ENCODE measurements around the gene PAX5.

Gene PAX5

DNA sequence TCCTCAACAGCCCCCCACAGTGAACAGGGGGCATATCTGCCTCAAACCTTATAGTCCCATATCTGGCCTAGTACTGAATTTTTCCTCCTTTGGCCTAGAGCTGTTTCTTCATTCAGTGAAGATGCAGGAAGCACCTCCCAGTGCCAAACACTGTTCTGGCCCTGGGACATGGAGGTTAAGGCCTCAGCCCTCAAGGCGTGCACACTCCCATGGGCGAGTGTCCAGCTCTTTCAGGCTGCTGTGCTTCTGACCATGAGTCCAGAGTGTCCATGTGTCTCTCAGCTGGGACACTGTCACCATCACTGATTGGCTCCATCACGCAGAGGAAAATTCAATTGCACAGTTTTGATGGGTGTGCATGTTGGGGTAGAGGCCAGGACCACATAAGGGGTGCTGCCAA, 151.5 kb downstream of the PAX5 start:
- H3K9ac ChIP-seq (ENCODE audit: low read depth, low read length) = no peak overlapping the region
- ATAC-seq (ENCODE audit: insufficient read depth, low read depth) (no peak), DNase-seq (no peak)
- H3K4me2 ChIP-seq (ENCODE audit: insufficient read depth, low read length) = no peak overlapping the region
- H3K4me1 ChIP-seq (ENCODE audit: insufficient read depth, low read length) = no peaks in the 10 kb centered on the region
- H3K27me3 ChIP-seq (ENCODE audit: insufficient read depth, low read length, poor library complexity) = peaks cover 7% of the 10 kb centered on the region
- H2AFZ ChIP-seq (ENCODE audit: low read depth, low read length) = no peak overlapping the region
- no peak for TF ChIP-seq EZH2 (IDR thresholded peaks at IDR 0.05; ENCODE audit: borderline replicate concordance, low read depth, low read length, severe bottlenecking)
- TF ChIP-seq, protein P1, sequence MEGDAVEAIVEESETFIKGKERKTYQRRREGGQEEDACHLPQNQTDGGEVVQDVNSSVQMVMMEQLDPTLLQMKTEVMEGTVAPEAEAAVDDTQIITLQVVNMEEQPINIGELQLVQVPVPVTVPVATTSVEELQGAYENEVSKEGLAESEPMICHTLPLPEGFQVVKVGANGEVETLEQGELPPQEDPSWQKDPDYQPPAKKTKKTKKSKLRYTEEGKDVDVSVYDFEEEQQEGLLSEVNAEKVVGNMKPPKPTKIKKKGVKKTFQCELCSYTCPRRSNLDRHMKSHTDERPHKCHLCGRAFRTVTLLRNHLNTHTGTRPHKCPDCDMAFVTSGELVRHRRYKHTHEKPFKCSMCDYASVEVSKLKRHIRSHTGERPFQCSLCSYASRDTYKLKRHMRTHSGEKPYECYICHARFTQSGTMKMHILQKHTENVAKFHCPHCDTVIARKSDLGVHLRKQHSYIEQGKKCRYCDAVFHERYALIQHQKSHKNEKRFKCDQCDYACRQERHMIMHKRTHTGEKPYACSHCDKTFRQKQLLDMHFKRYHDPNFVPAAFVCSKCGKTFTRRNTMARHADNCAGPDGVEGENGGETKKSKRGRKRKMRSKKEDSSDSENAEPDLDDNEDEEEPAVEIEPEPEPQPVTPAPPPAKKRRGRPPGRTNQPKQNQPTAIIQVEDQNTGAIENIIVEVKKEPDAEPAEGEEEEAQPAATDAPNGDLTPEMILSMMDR (IDR thresholded peaks at IDR 0.05; ENCODE audit: borderline replicate concordance, extremely low read depth, low read length, poor library complexity, severe bottlenecking) = no peak
- H3K4me3 ChIP-seq (ENCODE audit: low read depth in 1 of 2, low read length in 2 of 2) = no peak overlapping the region
- H4K20me1 ChIP-seq (ENCODE audit: insufficient read depth, low read length) = no peaks in the 10 kb centered on the region
- H3K9me3 ChIP-seq (ENCODE audit: insufficient read depth, low read length, severe bottlenecking) = no peaks in the 10 kb centered on the region
- H3K36me3 ChIP-seq (ENCODE audit: insufficient read depth, low read length) = no peaks in the 10 kb centered on the region
- H3K79me2 ChIP-seq (ENCODE audit: insufficient read depth, low read length) = no peaks in the 10 kb centered on the region
- no peak overlapping the region for H3K27ac ChIP-seq (ENCODE audit: low read length)

DNA sequence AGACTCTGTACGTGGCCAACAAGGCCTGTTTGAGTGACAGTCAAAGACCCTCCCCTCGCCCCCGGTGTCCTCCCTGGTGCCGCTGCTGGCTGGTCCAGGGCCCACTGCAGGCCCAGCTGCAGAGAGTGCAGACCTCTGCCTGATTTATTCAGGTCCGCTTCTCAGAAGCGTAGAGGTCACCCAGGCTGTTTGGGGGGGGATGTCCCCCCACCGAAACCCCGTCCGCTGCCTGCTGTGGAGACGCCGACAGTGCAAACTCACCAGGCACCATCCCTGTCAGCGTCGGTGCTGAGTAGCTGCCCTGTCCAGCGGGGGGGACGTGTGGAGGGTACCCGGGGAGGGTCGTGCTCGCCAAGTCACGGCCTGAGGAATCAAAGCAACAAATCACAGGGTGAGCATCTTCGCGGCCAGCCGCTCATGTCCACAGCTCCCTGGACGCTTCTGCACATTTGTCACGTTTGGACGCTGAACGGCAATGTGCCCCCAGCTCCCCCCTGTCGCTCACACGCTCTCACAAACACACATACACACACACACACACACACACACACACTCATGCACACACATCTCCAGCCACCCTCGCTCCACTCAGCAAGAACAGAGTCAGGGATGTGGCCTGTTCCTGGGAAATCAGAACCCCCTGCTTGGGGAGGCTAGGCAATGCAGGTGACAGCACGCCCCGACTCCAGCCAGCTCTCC, 152.2 kb downstream of the PAX5 start:
- Histone ChIP-seq H3K4me3 (ENCODE audit: low read depth in 1 of 2, low read length in 2 of 2) (no peak overlapping the region), H4K20me1 (ENCODE audit: insufficient read depth, low read length) (no peaks in the 10 kb centered on the region), H3K36me3 (ENCODE audit: insufficient read depth, low read length) (no peaks in the 10 kb centered on the region), H3K4me1 (ENCODE audit: insufficient read depth, low read length) (no peaks in the 10 kb centered on the region), H3K4me2 (ENCODE audit: insufficient read depth, low read length) (no peak overlapping the region), H2AFZ (ENCODE audit: low read depth, low read length) (no peak overlapping the region), H3K27me3 (ENCODE audit: insufficient read depth, low read length, poor library complexity) (peaks cover 7% of the 10 kb centered on the region), H3K27ac (ENCODE audit: low read length) (no peak overlapping the region), H3K79me2 (ENCODE audit: insufficient read depth, low read length) (no peaks in the 10 kb centered on the region), H3K9ac (ENCODE audit: low read depth, low read length) (no peak overlapping the region), H3K9me3 (ENCODE audit: insufficient read depth, low read length, severe bottlenecking) (no peaks in the 10 kb centered on the region)
- no peak for TF ChIP-seq EZH2 (IDR thresholded peaks at IDR 0.05; ENCODE audit: borderline replicate concordance, low read depth, low read length, severe bottlenecking)
- TF ChIP-seq, protein P1 (IDR thresholded peaks at IDR 0.05; ENCODE audit: borderline replicate concordance, extremely low read depth, low read length, poor library complexity, severe bottlenecking) = no peak
- no peak for ATAC-seq (ENCODE audit: insufficient read depth, low read depth)
- no peak for DNase-seq

DNA sequence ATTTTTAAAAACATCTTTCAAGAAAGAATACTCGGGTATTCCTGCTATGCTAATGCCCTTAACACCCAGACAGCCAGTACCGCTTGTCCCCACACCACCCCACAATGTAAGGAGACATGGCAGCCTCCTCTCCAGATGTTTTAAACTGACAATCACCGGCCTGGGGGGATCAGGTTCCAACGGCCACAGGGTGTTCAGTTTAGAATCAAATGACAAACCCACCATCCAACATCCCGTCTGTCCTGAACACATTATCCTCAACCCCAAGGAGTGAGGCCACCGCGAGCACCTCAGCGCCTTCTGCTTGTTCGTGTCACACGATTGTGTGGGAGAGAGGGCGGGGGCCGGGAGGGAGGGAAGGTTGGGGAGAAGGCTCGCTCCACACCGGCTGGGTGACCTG, 152.8 kb downstream of the PAX5 start:
- H3K9me3 ChIP-seq (ENCODE audit: insufficient read depth, low read length, severe bottlenecking) = no peaks in the 10 kb centered on the region
- ATAC-seq (ENCODE audit: insufficient read depth, low read depth) (no peak), DNase-seq (no peak)
- H3K4me1 ChIP-seq (ENCODE audit: insufficient read depth, low read length) = no peaks in the 10 kb centered on the region
- no peak overlapping the region for H3K4me3 ChIP-seq (ENCODE audit: low read depth in 1 of 2, low read length in 2 of 2)
- peaks cover 7% of the 10 kb centered on the region for H3K27me3 ChIP-seq (ENCODE audit: insufficient read depth, low read length, poor library complexity)
- no peaks in the 10 kb centered on the region for H3K79me2 ChIP-seq (ENCODE audit: insufficient read depth, low read length)
- no peaks in the 10 kb centered on the region for H3K36me3 ChIP-seq (ENCODE audit: insufficient read depth, low read length)
- TF ChIP-seq, protein P1 (IDR thresholded peaks at IDR 0.05; ENCODE audit: borderline replicate concordance, extremely low read depth, low read length, poor library complexity, severe bottlenecking) = no peak
- no peak for TF ChIP-seq EZH2 (IDR thresholded peaks at IDR 0.05; ENCODE audit: borderline replicate concordance, low read depth, low read length, severe bottlenecking)
- H2AFZ ChIP-seq (ENCODE audit: low read depth, low read length) = no peak overlapping the region
- H3K27ac ChIP-seq (ENCODE audit: low read length) = no peak overlapping the region
- H3K4me2 ChIP-seq (ENCODE audit: insufficient read depth, low read length) = no peak overlapping the region
- no peak overlapping the region for H3K9ac ChIP-seq (ENCODE audit: low read depth, low read length)
- no peaks in the 10 kb centered on the region for H4K20me1 ChIP-seq (ENCODE audit: insufficient read depth, low read length)
